Astrocyte (in vitro differentiated cells and primary cell): Measurements from ENCODE around the gene UBE2V1. TPM values are rescaled to one million over a fixed set of nuclear protein-coding genes. Genes with fewer than 3 reads are reported as not detected.
A peak's percentile ranks its signal among the peaks of the same experiment; 100 is the strongest.
"Not testable (repeated sequence)": the region's sequence is repeated elsewhere in the genome, so short reads cannot be mapped to it uniquely, and the experiment has no call there.

Experiments
- DNase-seq: peaks from one replicate; pipeline ENCODE4 v3.0.0-alpha.2; 2010; ENCODE audit warnings: low read depth
- FAIRE-seq: peaks from 2 replicates; lab custom pipeline; 2011; peaks lifted over from hg19 to GRCh38; lab: Jason Lieb, UNC
- H2AFZ ChIP-seq: 2 replicates; pipeline ENCODE4 v1.6.0; 2012; ENCODE audit warnings: low read depth, low read length, inconsistent platforms
- H3K27ac ChIP-seq: 2 replicates; pipeline ENCODE4 v1.5.1; 2011; ENCODE audit warnings: low read depth, low read length, inconsistent platforms
- H3K27me3 ChIP-seq: 2 replicates; pipeline ENCODE4 v1.6.0; 2011; ENCODE audit warnings: low read length, inconsistent platforms; ENCODE audit not compliant: insufficient read depth
- H3K36me3 ChIP-seq: 2 replicates; pipeline ENCODE4 v1.5.1; 2011; ENCODE audit warnings: low read length, inconsistent platforms; ENCODE audit not compliant: insufficient read depth
- H3K4me1 ChIP-seq: 2 replicates; pipeline ENCODE4 v1.5.1; 2011; ENCODE audit warnings: low read length, inconsistent platforms; ENCODE audit not compliant: insufficient read depth
- H3K4me2 ChIP-seq: 2 replicates; pipeline ENCODE4 v1.6.0; 2012; ENCODE audit warnings: low read length, inconsistent platforms
- H3K4me3 ChIP-seq: 2 replicates; pipeline ENCODE4 v1.5.1; 2011; ENCODE audit warnings: low read depth, mild to moderate bottlenecking, low read length, inconsistent platforms; ENCODE audit not compliant: insufficient read depth
- H3K79me2 ChIP-seq: 2 replicates; pipeline ENCODE4 v1.6.0; 2012; ENCODE audit warnings: mild to moderate bottlenecking, low read length, inconsistent platforms; ENCODE audit not compliant: insufficient read depth
- H3K9ac ChIP-seq: 2 replicates; pipeline ENCODE4 v1.6.0; 2012; ENCODE audit warnings: mild to moderate bottlenecking, low read length, inconsistent platforms
- H3K9me3 ChIP-seq: 2 replicates; pipeline ENCODE4 v1.5.1; 2012; ENCODE audit warnings: low read depth, mild to moderate bottlenecking, low read length, inconsistent platforms; ENCODE audit not compliant: insufficient read depth
- H4K20me1 ChIP-seq: 2 replicates; pipeline ENCODE4 v1.6.0; 2012; ENCODE audit warnings: low read length, inconsistent platforms; ENCODE audit not compliant: insufficient read depth
- H3K27ac Mint-ChIP-seq: one replicate; pipeline ENCODE4 v1.8.0; 2021; ENCODE audit warnings: mild to moderate bottlenecking, mixed read lengths; ENCODE audit not compliant: unreplicated experiment
- H3K27me3 Mint-ChIP-seq: one replicate; pipeline ENCODE4 v1.8.0; 2021; ENCODE audit warnings: low read depth, mixed read lengths; ENCODE audit not compliant: unreplicated experiment
- H3K36me3 Mint-ChIP-seq: one replicate; pipeline ENCODE4 v1.8.0; 2021; ENCODE audit warnings: low read depth, mixed read lengths; ENCODE audit not compliant: unreplicated experiment
- H3K4me1 Mint-ChIP-seq: one replicate; pipeline ENCODE4 v1.8.0; 2021; ENCODE audit warnings: low read depth, mixed read lengths; ENCODE audit not compliant: unreplicated experiment
- H3K4me3 Mint-ChIP-seq: one replicate; pipeline ENCODE4 v1.8.0; 2021; ENCODE audit warnings: mild to moderate bottlenecking, moderate library complexity, mixed read lengths; ENCODE audit not compliant: unreplicated experiment
- H3K9me3 Mint-ChIP-seq: one replicate; pipeline ENCODE4 v1.8.0; 2021; ENCODE audit warnings: mild to moderate bottlenecking, mixed read lengths; ENCODE audit not compliant: unreplicated experiment
- CTCF ChIP-seq: IDR thresholded peaks from 2 replicates; pipeline ENCODE4 v1.5.1; 2011; ENCODE audit warnings: low read depth, mild to moderate bottlenecking, inconsistent platforms, low read length, moderate library complexity; ENCODE audit not compliant: insufficient read depth
- EZH2 ChIP-seq: IDR thresholded peaks from 2 replicates; pipeline ENCODE4 v1.6.1; 2012; ENCODE audit warnings: mild to moderate bottlenecking, low read length, inconsistent platforms; ENCODE audit not compliant: insufficient read depth
- total RNA-seq: library from RNA; stranded (reverse); gene quantifications from 2 replicates; pipeline ENCODE4 v1.2.1, GENCODE V29; 2021

UBE2V1 gene
- total RNA-seq, 1 donor from 2014 or later, result 139 TPM

- H3K27me3 ChIP-seq, result no peaks in the 10 kb centered on the region
- H3K4me2 ChIP-seq, result peak overlapping the region; percentile 61
- peaks cover 11% of the 10 kb centered on the region for H3K36me3 Mint-ChIP-seq
- FAIRE-seq, result no peak
- H3K9me3 Mint-ChIP-seq, result no peaks in the 10 kb centered on the region
- no peaks in the 10 kb centered on the region for H3K9me3 ChIP-seq
- H4K20me1 ChIP-seq, result peaks cover 81% of the 10 kb centered on the region
- peaks cover 97% of the 10 kb centered on the region for H3K79me2 ChIP-seq
- H3K36me3 ChIP-seq, result no peaks in the 10 kb centered on the region
- H3K4me3 Mint-ChIP-seq, result peak overlapping the region; percentile 3
- H3K27ac Mint-ChIP-seq, result no peak overlapping the region
- H3K4me1 Mint-ChIP-seq, result peaks cover 69% of the 10 kb centered on the region
- H3K9ac ChIP-seq, result peak overlapping the region; percentile 10
- peaks cover 47% of the 10 kb centered on the region for H3K4me1 ChIP-seq
- no peaks in the 10 kb centered on the region for H3K27me3 Mint-ChIP-seq
- TF ChIP-seq EZH2, result no peak
- TF ChIP-seq CTCF, result no peak
- H2AFZ ChIP-seq, result no peak overlapping the region
- no peak overlapping the region for H3K27ac ChIP-seq
- no peak overlapping the region for H3K4me3 ChIP-seq
- DNase-seq, result no peak
Observed at GRCh38 chr20:50107796-50108331, 5.1 kb downstream of the UBE2V1 start.

GRCh38 chr20:50107086-50107660, 5.8 kb downstream of the UBE2V1 start:
- peaks cover 97% of the 10 kb centered on the region for H3K79me2 ChIP-seq
- H3K36me3 ChIP-seq, result no peaks in the 10 kb centered on the region
- peaks cover 85% of the 10 kb centered on the region for H4K20me1 ChIP-seq
- H2AFZ ChIP-seq, result no peak overlapping the region
- no peak overlapping the region for H3K4me3 ChIP-seq
- Mint-ChIP-seq H3K27me3 (no peaks in the 10 kb centered on the region), H3K4me3 (no peak overlapping the region), H3K27ac (no peak overlapping the region), H3K36me3 (peaks cover 11% of the 10 kb centered on the region), H3K4me1 (peaks cover 73% of the 10 kb centered on the region), H3K9me3 (no peaks in the 10 kb centered on the region)
- H3K4me1 ChIP-seq, result peaks cover 51% of the 10 kb centered on the region
- FAIRE-seq, result no peak
- no peak overlapping the region for H3K27ac ChIP-seq
- no peaks in the 10 kb centered on the region for H3K9me3 ChIP-seq
- no peak for TF ChIP-seq CTCF
- no peak for TF ChIP-seq EZH2
- peak overlapping the region; percentile 27 for H3K4me2 ChIP-seq
- H3K9ac ChIP-seq, result no peak overlapping the region
- H3K27me3 ChIP-seq, result no peaks in the 10 kb centered on the region
- no peak for DNase-seq

- not testable (repeated sequence) for H3K4me3 ChIP-seq, DNase-seq, H3K9me3 Mint-ChIP-seq, H2AFZ ChIP-seq, H3K9ac ChIP-seq, H3K27me3 ChIP-seq, H3K9me3 ChIP-seq, H3K27ac Mint-ChIP-seq, H3K36me3 ChIP-seq, H3K27me3 Mint-ChIP-seq, FAIRE-seq, H3K27ac ChIP-seq, H3K4me3 Mint-ChIP-seq
- peaks cover 97% of the 10 kb centered on the region for H3K79me2 ChIP-seq
- Mint-ChIP-seq H3K4me1 (peaks cover 75% of the 10 kb centered on the region), H3K36me3 (peaks cover 14% of the 10 kb centered on the region)
- peaks cover 48% of the 10 kb centered on the region for H3K4me1 ChIP-seq
- H4K20me1 ChIP-seq, result peaks cover 85% of the 10 kb centered on the region
- peak overlapping the region; percentile 27 for H3K4me2 ChIP-seq
Observed at GRCh38 chr20:50106669-50107068, 6.3 kb downstream of the UBE2V1 start.

- not testable (repeated sequence) for H3K36me3 ChIP-seq, H2AFZ ChIP-seq, H3K27me3 ChIP-seq, H3K9ac ChIP-seq, H3K4me3 ChIP-seq, FAIRE-seq, H3K9me3 ChIP-seq, H3K9me3 Mint-ChIP-seq, H3K27me3 Mint-ChIP-seq
- peak overlapping the region; percentile 92 for H3K27ac Mint-ChIP-seq
- H3K4me1 Mint-ChIP-seq, result peaks cover 54% of the 10 kb centered on the region
- peak overlapping the region; percentile 60 for H3K4me3 Mint-ChIP-seq
- Histone ChIP-seq H3K27ac (peak overlapping the region; percentile 64), H3K4me2 (peak overlapping the region; percentile 53), H3K79me2 (peaks cover 97% of the 10 kb centered on the region), H4K20me1 (peaks cover 85% of the 10 kb centered on the region), H3K4me1 (peaks cover 21% of the 10 kb centered on the region)
- peaks cover 13% of the 10 kb centered on the region for H3K36me3 Mint-ChIP-seq
- peak; percentile 88 for DNase-seq
Observed at GRCh38 chr20:50103464-50104107, 9.4 kb downstream of the UBE2V1 start.
